ENCODE data around the gene DSCAM. TPM values are rescaled to one million over a fixed set of nuclear protein-coding genes. Genes with fewer than 3 reads are reported as not detected.

DSCAM gene
- total and polyA plus RNA-seq, 4 donors: 8.2 to 27.7 (median 15.2) TPM

- no peak overlapping the region for H3K4me3 ChIP-seq (ENCODE audit: low read depth, low read length)
- peak in 1 of 6 donors; percentile 69 for DNase-seq (ENCODE audit: low read depth in 4 of 6, low spot score in 6 of 6)
- H3K27ac ChIP-seq (ENCODE audit: low read depth, low read length): no peak overlapping the region
- H3K9me3 ChIP-seq (ENCODE audit: control insufficient read depth, insufficient read depth, low read length): no peaks in the 10 kb centered on the region
- H3K36me3 ChIP-seq (ENCODE audit: control insufficient read depth, insufficient read depth, low read length): no peaks in the 10 kb centered on the region
- H3K4me1 ChIP-seq (ENCODE audit: control insufficient read depth, insufficient read depth, low read length): no peaks in the 10 kb centered on the region
- WGBS (ENCODE audit: insufficient coverage): 57% methylated on average over 1 of the region's 7 CpGs
- H3K27me3 ChIP-seq (ENCODE audit: control insufficient read depth, insufficient read depth, low read length): no peaks in the 10 kb centered on the region
These were observed 116.5 kb downstream of the DSCAM start for GRCh38 chr21:40730426-40730800.

DNA sequence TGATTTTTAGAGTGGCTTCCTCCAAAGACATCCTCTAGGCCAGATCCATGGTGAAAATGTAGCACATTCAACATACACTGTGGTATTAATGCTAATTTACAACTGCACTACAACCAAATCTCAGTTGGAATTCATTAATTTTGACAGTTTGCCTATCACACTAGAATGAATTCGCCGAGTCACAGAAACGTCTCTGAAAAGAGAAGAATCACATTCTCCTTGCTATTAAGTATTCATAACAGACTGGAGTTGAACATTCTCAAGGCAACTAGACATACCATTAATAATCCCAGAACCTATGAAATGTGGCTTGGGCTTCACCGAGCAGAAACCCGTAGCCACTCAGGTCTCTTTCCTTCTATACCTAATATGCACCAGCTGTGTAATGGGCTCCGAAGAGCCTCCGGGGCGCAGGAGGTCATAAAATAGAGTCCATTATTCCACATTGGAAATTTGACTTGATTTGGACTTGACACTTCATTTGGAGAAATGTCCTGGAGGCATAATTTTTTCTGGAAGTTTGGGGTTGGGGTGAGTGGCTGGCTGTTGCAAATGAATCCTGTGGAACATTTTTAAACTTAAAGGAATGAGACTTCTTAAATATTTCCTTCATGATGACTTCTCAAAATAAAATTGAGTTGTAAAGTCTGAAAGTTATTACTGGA lies 117.1 kb downstream of the DSCAM start:
- H3K9me3 ChIP-seq (ENCODE audit: control insufficient read depth, insufficient read depth, low read length): no peaks in the 10 kb centered on the region
- WGBS (ENCODE audit: insufficient coverage): no CpG with 5 or more reads among the region's 8 CpGs
- no peaks in the 10 kb centered on the region for H3K4me1 ChIP-seq (ENCODE audit: control insufficient read depth, insufficient read depth, low read length)
- no peak overlapping the region for H3K27ac ChIP-seq (ENCODE audit: low read depth, low read length)
- H3K36me3 ChIP-seq (ENCODE audit: control insufficient read depth, insufficient read depth, low read length): no peaks in the 10 kb centered on the region
- peak in 1 of 6 donors; percentile 54 for DNase-seq (ENCODE audit: low read depth in 4 of 6, low spot score in 6 of 6)
- H3K27me3 ChIP-seq (ENCODE audit: control insufficient read depth, insufficient read depth, low read length): no peaks in the 10 kb centered on the region
- H3K4me3 ChIP-seq (ENCODE audit: low read depth, low read length): no peak overlapping the region

GRCh38 chr21:40723966-40724365 lies 123.0 kb downstream of the DSCAM start:
- no peaks in the 10 kb centered on the region for H3K4me1 ChIP-seq (ENCODE audit: control insufficient read depth, insufficient read depth, low read length)
- no peaks in the 10 kb centered on the region for H3K27me3 ChIP-seq (ENCODE audit: control insufficient read depth, insufficient read depth, low read length)
- H3K9me3 ChIP-seq (ENCODE audit: control insufficient read depth, insufficient read depth, low read length): peaks cover 2% of the 10 kb centered on the region
- 73% methylated on average over 3 of the region's 5 CpGs for WGBS (ENCODE audit: insufficient coverage)
- H3K4me3 ChIP-seq (ENCODE audit: low read depth, low read length): no peak overlapping the region
- no peak overlapping the region for H3K27ac ChIP-seq (ENCODE audit: low read depth, low read length)
- H3K36me3 ChIP-seq (ENCODE audit: control insufficient read depth, insufficient read depth, low read length): no peaks in the 10 kb centered on the region
- DNase-seq (ENCODE audit: low read depth in 4 of 6, low spot score in 6 of 6): no peak

DNA sequence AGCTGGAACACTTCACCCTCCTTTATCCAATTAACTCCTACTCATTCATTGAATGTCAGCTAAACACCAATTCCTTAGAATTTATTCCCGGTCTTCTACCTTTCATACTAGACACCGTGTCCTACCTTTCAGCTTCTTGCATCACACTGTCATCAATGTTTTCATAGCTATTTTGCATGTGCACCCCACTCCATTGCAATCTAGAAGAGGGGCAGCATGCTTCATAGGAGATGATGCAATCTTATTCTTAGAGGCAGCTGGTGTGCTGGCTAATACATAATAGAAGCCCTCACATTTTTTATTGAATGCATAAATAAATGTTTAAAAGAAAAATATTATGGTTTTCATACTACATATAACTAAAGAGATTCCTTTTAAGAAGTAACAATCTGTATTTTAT lies 123.6 kb downstream of the DSCAM start:
- H3K9me3 ChIP-seq (ENCODE audit: control insufficient read depth, insufficient read depth, low read length): peaks cover 2% of the 10 kb centered on the region
- H3K36me3 ChIP-seq (ENCODE audit: control insufficient read depth, insufficient read depth, low read length): no peaks in the 10 kb centered on the region
- H3K27ac ChIP-seq (ENCODE audit: low read depth, low read length): no peak overlapping the region
- no peak for DNase-seq (ENCODE audit: low read depth in 4 of 6, low spot score in 6 of 6)
- H3K4me3 ChIP-seq (ENCODE audit: low read depth, low read length): no peak overlapping the region
- no peaks in the 10 kb centered on the region for H3K27me3 ChIP-seq (ENCODE audit: control insufficient read depth, insufficient read depth, low read length)
- no peaks in the 10 kb centered on the region for H3K4me1 ChIP-seq (ENCODE audit: control insufficient read depth, insufficient read depth, low read length)
- WGBS (ENCODE audit: insufficient coverage): 100% methylated on average over 1 of the region's 2 CpGs

DNA sequence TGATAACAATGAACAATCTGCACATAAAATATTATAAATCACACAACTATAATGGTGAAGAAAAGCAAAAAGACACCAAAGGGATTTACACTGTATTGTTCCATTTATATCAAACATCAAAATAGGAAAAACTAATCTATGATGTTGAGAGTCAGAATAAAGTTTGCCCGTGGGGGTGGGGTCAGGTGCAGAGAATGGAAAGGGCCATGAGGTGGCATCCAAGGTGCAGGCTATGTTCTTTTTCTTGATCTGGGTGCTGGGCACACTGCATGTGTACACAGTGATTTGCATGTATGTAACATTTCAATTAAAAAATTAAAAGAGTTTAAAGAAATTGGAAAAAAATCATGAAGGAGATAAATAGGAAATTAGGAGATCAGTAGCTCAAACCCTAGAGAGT lies 127.3 kb downstream of the DSCAM start:
- DNase-seq (ENCODE audit: low read depth in 4 of 6, low spot score in 6 of 6): no peak

DNA sequence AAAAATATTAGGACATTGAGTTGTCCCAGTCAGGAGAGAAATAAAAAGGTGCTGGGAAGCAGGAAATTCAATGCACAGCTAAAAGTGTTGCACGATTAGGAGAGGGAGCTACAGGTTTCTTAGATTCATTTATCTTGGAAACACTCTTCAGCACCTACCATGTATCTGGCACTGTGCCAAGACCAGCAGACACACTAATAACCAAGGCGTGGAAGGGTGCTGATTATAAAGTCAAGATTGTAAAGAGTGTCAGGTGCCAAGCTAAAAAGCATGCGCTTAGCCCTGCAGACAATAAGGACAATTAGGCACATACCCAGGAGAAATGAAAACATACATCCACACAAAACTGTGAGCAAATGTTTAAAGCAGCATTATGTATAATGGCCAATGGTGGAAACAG lies 129.9 kb downstream of the DSCAM start:
- Histone ChIP-seq H3K27me3 (ENCODE audit: control insufficient read depth, insufficient read depth, low read length) (no peaks in the 10 kb centered on the region), H3K36me3 (ENCODE audit: control insufficient read depth, insufficient read depth, low read length) (no peaks in the 10 kb centered on the region), H3K4me3 (ENCODE audit: low read depth, low read length) (no peak overlapping the region), H3K27ac (ENCODE audit: low read depth, low read length) (no peak overlapping the region), H3K4me1 (ENCODE audit: control insufficient read depth, insufficient read depth, low read length) (no peaks in the 10 kb centered on the region), H3K9me3 (ENCODE audit: control insufficient read depth, insufficient read depth, low read length) (peaks cover 2% of the 10 kb centered on the region)
- DNase-seq (ENCODE audit: low read depth in 4 of 6, low spot score in 6 of 6): peak in 1 of 6 donors; percentile 62
- 80% methylated on average over 1 of the region's 3 CpGs for WGBS (ENCODE audit: insufficient coverage)

More for the DNA sequence above, 127.3 kb downstream of the DSCAM start:
- 80% methylated on average over 1 of the region's 1 CpG for WGBS (ENCODE audit: insufficient coverage)
- H3K9me3 ChIP-seq (ENCODE audit: control insufficient read depth, insufficient read depth, low read length): peaks cover 2% of the 10 kb centered on the region
- H3K27me3 ChIP-seq (ENCODE audit: control insufficient read depth, insufficient read depth, low read length): no peaks in the 10 kb centered on the region
- H3K4me3 ChIP-seq (ENCODE audit: low read depth, low read length): no peak overlapping the region
- no peak overlapping the region for H3K27ac ChIP-seq (ENCODE audit: low read depth, low read length)
- H3K4me1 ChIP-seq (ENCODE audit: control insufficient read depth, insufficient read depth, low read length): no peaks in the 10 kb centered on the region
- no peaks in the 10 kb centered on the region for H3K36me3 ChIP-seq (ENCODE audit: control insufficient read depth, insufficient read depth, low read length)

GRCh38 chr21:40714536-40714935 lies 132.4 kb downstream of the DSCAM start:
- WGBS (ENCODE audit: insufficient coverage): 83% methylated on average over 1 of the region's 4 CpGs
- Histone ChIP-seq H3K27me3 (ENCODE audit: control insufficient read depth, insufficient read depth, low read length) (no peaks in the 10 kb centered on the region), H3K9me3 (ENCODE audit: control insufficient read depth, insufficient read depth, low read length) (no peaks in the 10 kb centered on the region)

DNA sequence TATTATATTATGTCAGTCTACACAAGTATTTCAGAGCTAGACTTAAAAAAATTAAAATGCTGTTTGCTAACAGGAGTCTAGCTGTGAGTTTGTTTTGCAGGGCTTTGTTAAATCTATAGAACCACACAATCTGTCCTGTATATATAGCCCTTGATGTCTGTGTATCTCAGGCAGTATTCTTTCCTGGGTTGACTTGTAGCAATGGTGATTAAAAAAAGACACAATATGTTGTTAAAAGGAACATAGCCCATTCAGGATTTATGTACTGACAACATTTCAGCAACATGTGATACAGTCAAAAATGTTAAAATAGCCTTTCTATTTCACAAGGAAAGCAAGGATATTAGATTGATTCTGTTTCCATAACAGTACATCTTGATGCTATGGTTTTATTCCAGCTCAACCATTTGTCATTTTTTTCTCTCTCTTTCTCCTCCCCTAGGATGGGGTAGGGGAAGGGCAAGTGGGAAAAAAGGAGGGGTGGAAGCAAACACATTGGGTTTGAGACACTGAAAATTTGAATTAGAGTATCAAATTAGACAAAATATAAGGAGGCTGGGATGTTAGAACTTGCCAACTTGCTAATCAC lies 139.2 kb downstream of the DSCAM start:
- Histone ChIP-seq H3K27ac (ENCODE audit: low read depth, low read length) (no peak overlapping the region), H3K36me3 (ENCODE audit: control insufficient read depth, insufficient read depth, low read length) (no peaks in the 10 kb centered on the region), H3K4me3 (ENCODE audit: low read depth, low read length) (no peak overlapping the region), H3K4me1 (ENCODE audit: control insufficient read depth, insufficient read depth, low read length) (no peaks in the 10 kb centered on the region), H3K9me3 (ENCODE audit: control insufficient read depth, insufficient read depth, low read length) (no peaks in the 10 kb centered on the region), H3K27me3 (ENCODE audit: control insufficient read depth, insufficient read depth, low read length) (no peaks in the 10 kb centered on the region)
- peak in 1 of 6 donors; percentile 46 for DNase-seq (ENCODE audit: low read depth in 4 of 6, low spot score in 6 of 6)

More at GRCh38 chr21:40714536-40714935, 132.4 kb downstream of the DSCAM start:
- no peaks in the 10 kb centered on the region for H3K4me1 ChIP-seq (ENCODE audit: control insufficient read depth, insufficient read depth, low read length)
- H3K4me3 ChIP-seq (ENCODE audit: low read depth, low read length): no peak overlapping the region
- H3K27ac ChIP-seq (ENCODE audit: low read depth, low read length): no peak overlapping the region
- no peak for DNase-seq (ENCODE audit: low read depth in 4 of 6, low spot score in 6 of 6)
- H3K36me3 ChIP-seq (ENCODE audit: control insufficient read depth, insufficient read depth, low read length): no peaks in the 10 kb centered on the region

- no peaks in the 10 kb centered on the region for H3K9me3 ChIP-seq (ENCODE audit: control insufficient read depth, insufficient read depth, low read length)
- H3K4me1 ChIP-seq (ENCODE audit: control insufficient read depth, insufficient read depth, low read length): no peaks in the 10 kb centered on the region
- no peak for DNase-seq (ENCODE audit: low read depth in 4 of 6, low spot score in 6 of 6)
- WGBS (ENCODE audit: insufficient coverage): no CpG with 5 or more reads among the region's 4 CpGs
- H3K27ac ChIP-seq (ENCODE audit: low read depth, low read length): no peak overlapping the region
- no peaks in the 10 kb centered on the region for H3K36me3 ChIP-seq (ENCODE audit: control insufficient read depth, insufficient read depth, low read length)
- no peak overlapping the region for H3K4me3 ChIP-seq (ENCODE audit: low read depth, low read length)
- H3K27me3 ChIP-seq (ENCODE audit: control insufficient read depth, insufficient read depth, low read length): no peaks in the 10 kb centered on the region
These were observed 139.9 kb downstream of the DSCAM start for GRCh38 chr21:40706806-40707655.

Data from spinal cord (tissue), 10 donors.